ENCODE results near the gene ST6GALNAC5.
"Not testable (repeated sequence)": the region's sequence is repeated elsewhere in the genome, so short reads cannot be mapped to it uniquely, and the experiment has no call there.

ST6GALNAC5 gene

GRCh38 chr1:76867342-76868130 lies at the start of gene ST6GALNAC5:
TSS of gene ST6GALNAC5 (plus strand) at chr1:76867480.
- DNase-seq = no peak

- DNase-seq = no peak
Measured at GRCh38 chr1:76820028-76820427, 47.3 kb upstream of the ST6GALNAC5 start.

- DNase-seq = not testable (repeated sequence)
Measured at GRCh38 chr1:76822961-76823360, 44.3 kb upstream of the ST6GALNAC5 start.

GRCh38 chr1:76824106-76824505 lies 43.2 kb upstream of the ST6GALNAC5 start:
- DNase-seq = no peak

GRCh38 chr1:76826072-76826845 lies 41.0 kb upstream of the ST6GALNAC5 start:
- DNase-seq = no peak

GRCh38 chr1:76827066-76827465 lies 40.2 kb upstream of the ST6GALNAC5 start:
- no peak for DNase-seq

GRCh38 chr1:76830373-76830772 lies 36.9 kb upstream of the ST6GALNAC5 start:
- no peak for DNase-seq

GRCh38 chr1:76832521-76832920 lies 34.8 kb upstream of the ST6GALNAC5 start:
- DNase-seq = no peak

GRCh38 chr1:76833151-76833550 lies 34.1 kb upstream of the ST6GALNAC5 start:
- no peak for DNase-seq

- DNase-seq = no peak
Measured at GRCh38 chr1:76833856-76834255, 33.4 kb upstream of the ST6GALNAC5 start.

- DNase-seq = no peak
Measured at GRCh38 chr1:76835203-76835602, 32.1 kb upstream of the ST6GALNAC5 start.

- no peak for DNase-seq
Measured at GRCh38 chr1:76840278-76840677, 27.0 kb upstream of the ST6GALNAC5 start.

- DNase-seq = no peak
Measured at GRCh38 chr1:76841460-76841859, 25.8 kb upstream of the ST6GALNAC5 start.

- no peak for DNase-seq
Measured at GRCh38 chr1:76843821-76844464, 23.3 kb upstream of the ST6GALNAC5 start.

GRCh38 chr1:76854255-76854654 lies 13.0 kb upstream of the ST6GALNAC5 start:
- no peak for DNase-seq

GRCh38 chr1:76856104-76856503 lies 11.2 kb upstream of the ST6GALNAC5 start:
- no peak for DNase-seq

GRCh38 chr1:76857138-76857537 lies 10.1 kb upstream of the ST6GALNAC5 start:
- DNase-seq = no peak

- DNase-seq = no peak
Measured at GRCh38 chr1:76857973-76858372, 9.3 kb upstream of the ST6GALNAC5 start.

- DNase-seq = no peak
Measured at GRCh38 chr1:76861149-76861548, 6.1 kb upstream of the ST6GALNAC5 start.

- no peak for DNase-seq
Measured at GRCh38 chr1:76862447-76862846, 4.8 kb upstream of the ST6GALNAC5 start.

GRCh38 chr1:76864383-76864782 lies 2.9 kb upstream of the ST6GALNAC5 start:
- DNase-seq = no peak

- no peak for DNase-seq
Measured at GRCh38 chr1:76865696-76866286, 1.5 kb upstream of the ST6GALNAC5 start.

- no peak for DNase-seq
Measured at GRCh38 chr1:76866566-76866965, 714 bp upstream of the ST6GALNAC5 start.
